Spleen (tissue), 7 donors: ENCODE measurements around the gene SDSL.

ENCODE experiments used
- POLR2A ChIP-seq, 3 donors: fragments of 450-650 bp; IDR thresholded peaks; one replicate each; pipeline ENCODE4 v1.5.1; 2017; ENCODE audit warnings: antibody characterized with exemption in 3 of 3, mild to moderate bottlenecking in 1 of 3
- TF ChIP-seq, protein P1 (sequence below), 11 experiments: fragments of 200-600 bp in 7 of 11; fragments of 450-650 bp in 4 of 11; sonication (generic) in 4 of 11; IDR thresholded peaks in 8 of 11; conservative IDR thresholded peaks in 3 of 11; 1 replicate in 7 of 11; 2 replicates in 4 of 11; pipeline versions ENCODE4 v1.4.0 to v1.8.0; 2016 to 2021; ENCODE audit warnings: antibody characterized with exemption in 11 of 11, inconsistent platforms in 4 of 11, mild to moderate bottlenecking in 1 of 11
- donor health status: DM: no; HTN: no; CAD: no; lungs with moderate emphysema.
- donor health status: DM: no; HTN: no; CAD: no.
- donor health status: DM: no; HTN: no; CAD: no.

DNA sequence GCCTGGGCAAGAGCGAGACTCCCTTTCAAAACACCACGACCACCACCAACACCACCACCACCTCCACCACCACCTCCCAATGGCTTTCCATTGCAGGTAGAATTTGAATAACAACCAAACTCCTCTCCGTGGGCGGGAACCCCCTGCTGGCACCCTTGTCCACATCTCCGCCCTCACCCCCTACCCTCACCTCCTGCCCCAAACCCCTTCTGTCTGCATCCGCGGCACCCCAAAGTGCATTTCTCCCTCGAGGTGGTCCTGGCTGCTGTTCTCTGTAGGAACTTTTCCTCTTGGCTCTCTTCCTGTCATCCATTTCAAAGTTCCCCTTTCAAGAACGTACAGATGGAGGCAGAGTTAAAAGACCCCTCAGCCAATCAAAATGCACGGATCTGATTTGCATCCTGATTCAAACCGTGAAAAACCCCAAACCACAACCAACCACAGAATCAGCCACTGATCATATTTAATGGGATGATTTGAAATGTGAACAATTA, 3.8 kb downstream of the SDSL start:
- TF ChIP-seq POLR2A (IDR thresholded peaks at IDR 0.05): no peak
- TF ChIP-seq, protein P1, sequence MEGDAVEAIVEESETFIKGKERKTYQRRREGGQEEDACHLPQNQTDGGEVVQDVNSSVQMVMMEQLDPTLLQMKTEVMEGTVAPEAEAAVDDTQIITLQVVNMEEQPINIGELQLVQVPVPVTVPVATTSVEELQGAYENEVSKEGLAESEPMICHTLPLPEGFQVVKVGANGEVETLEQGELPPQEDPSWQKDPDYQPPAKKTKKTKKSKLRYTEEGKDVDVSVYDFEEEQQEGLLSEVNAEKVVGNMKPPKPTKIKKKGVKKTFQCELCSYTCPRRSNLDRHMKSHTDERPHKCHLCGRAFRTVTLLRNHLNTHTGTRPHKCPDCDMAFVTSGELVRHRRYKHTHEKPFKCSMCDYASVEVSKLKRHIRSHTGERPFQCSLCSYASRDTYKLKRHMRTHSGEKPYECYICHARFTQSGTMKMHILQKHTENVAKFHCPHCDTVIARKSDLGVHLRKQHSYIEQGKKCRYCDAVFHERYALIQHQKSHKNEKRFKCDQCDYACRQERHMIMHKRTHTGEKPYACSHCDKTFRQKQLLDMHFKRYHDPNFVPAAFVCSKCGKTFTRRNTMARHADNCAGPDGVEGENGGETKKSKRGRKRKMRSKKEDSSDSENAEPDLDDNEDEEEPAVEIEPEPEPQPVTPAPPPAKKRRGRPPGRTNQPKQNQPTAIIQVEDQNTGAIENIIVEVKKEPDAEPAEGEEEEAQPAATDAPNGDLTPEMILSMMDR (IDR thresholded peaks at IDR 0.05 in 8 of 11, conservative IDR thresholded peaks at IDR 0.05 in 3 of 11): no peak
